Measurements from ENCODE around the gene NISCH. TPM values are rescaled to one million over a fixed set of nuclear protein-coding genes. Genes with fewer than 3 reads are reported as not detected.

Gene NISCH
- polyA plus RNA-seq, 1 donor (not counting 4 experiments of a cell fraction or from before 2014, with no cell fraction given) = 48.1 TPM

- Histone ChIP-seq H2AFZ (ENCODE audit: control insufficient read depth, low read length) (no peak overlapping the region), H3K27ac (ENCODE audit: control insufficient read depth, insufficient read depth, low read length) (no peak overlapping the region), H3K36me3 (ENCODE audit: control insufficient read depth in 2 of 2, extremely low read depth in 1 of 2, insufficient read depth in 2 of 2, low read length in 2 of 2) (no peaks in the 10 kb centered on the region), H3K27me3 (ENCODE audit: control insufficient read depth, extremely low read depth, insufficient read depth, low read length) (peaks cover 12% of the 10 kb centered on the region), H3K4me1 (ENCODE audit: control insufficient read depth, extremely low read depth, insufficient read depth, low read length) (no peaks in the 10 kb centered on the region), H3K4me2 (ENCODE audit: control insufficient read depth, extremely low read depth, insufficient read depth, low read depth, low read length) (no peak overlapping the region), H4K20me1 (ENCODE audit: control insufficient read depth, extremely low read depth, insufficient read depth, low read length) (no peaks in the 10 kb centered on the region), H3K9me3 (ENCODE audit: control insufficient read depth, low read depth, low read length) (no peaks in the 10 kb centered on the region), H3K9ac (ENCODE audit: control insufficient read depth, extremely low read depth, insufficient read depth, low read length) (no peak overlapping the region), H3K9me1 (ENCODE audit: control insufficient read depth, extremely low read depth, insufficient read depth, low read length) (no peaks in the 10 kb centered on the region), H3K79me2 (ENCODE audit: control insufficient read depth, insufficient read depth, low read length) (no peaks in the 10 kb centered on the region), H3K4me3 (ENCODE audit: control insufficient read depth in 2 of 3, extremely low read depth in 1 of 3, insufficient read depth in 2 of 3, low read depth in 1 of 3, low read length in 3 of 3) (no peak overlapping the region)
- TF ChIP-seq CTCF (optimal IDR thresholded peaks at IDR 0.05 in 1 of 3, IDR thresholded peaks at IDR 0.05 in 1 of 3, conservative IDR thresholded peaks at IDR 0.05 in 1 of 3; ENCODE audit: extremely low read depth in 1 of 3, insufficient read depth in 2 of 3, low read length in 3 of 3) = no peak
- no peak for TF ChIP-seq EZH2 (IDR thresholded peaks at IDR 0.05; ENCODE audit: low read length)
- FAIRE-seq = no peak
- DNase-seq (ENCODE audit: low read depth, low spot score) = no peak
- dilution Hi-C loops (cut with MboI; ENCODE audit: extremely low pct_ligation_motif_present, low sequenced_read_pairs) = no loop called here
These were observed 51.0 kb downstream of the NISCH start for GRCh38 chr3:52506266-52506966.

GRCh38 chr3:52507359-52507758 lies 52.0 kb downstream of the NISCH start:
- Histone ChIP-seq H3K27ac (ENCODE audit: control insufficient read depth, insufficient read depth, low read length) (no peak overlapping the region), H3K27me3 (ENCODE audit: control insufficient read depth, extremely low read depth, insufficient read depth, low read length) (peaks cover 12% of the 10 kb centered on the region), H3K9me3 (ENCODE audit: control insufficient read depth, low read depth, low read length) (no peaks in the 10 kb centered on the region), H4K20me1 (ENCODE audit: control insufficient read depth, extremely low read depth, insufficient read depth, low read length) (no peaks in the 10 kb centered on the region), H3K4me2 (ENCODE audit: control insufficient read depth, extremely low read depth, insufficient read depth, low read depth, low read length) (no peak overlapping the region), H3K9me1 (ENCODE audit: control insufficient read depth, extremely low read depth, insufficient read depth, low read length) (no peaks in the 10 kb centered on the region), H3K36me3 (ENCODE audit: control insufficient read depth in 2 of 2, extremely low read depth in 1 of 2, insufficient read depth in 2 of 2, low read length in 2 of 2) (no peaks in the 10 kb centered on the region), H2AFZ (ENCODE audit: control insufficient read depth, low read length) (no peak overlapping the region), H3K4me1 (ENCODE audit: control insufficient read depth, extremely low read depth, insufficient read depth, low read length) (no peaks in the 10 kb centered on the region), H3K9ac (ENCODE audit: control insufficient read depth, extremely low read depth, insufficient read depth, low read length) (no peak overlapping the region), H3K79me2 (ENCODE audit: control insufficient read depth, insufficient read depth, low read length) (no peaks in the 10 kb centered on the region), H3K4me3 (ENCODE audit: control insufficient read depth in 2 of 3, extremely low read depth in 1 of 3, insufficient read depth in 2 of 3, low read depth in 1 of 3, low read length in 3 of 3) (no peak overlapping the region)
- DNase-seq (ENCODE audit: low read depth, low spot score) = no peak
- no peak for TF ChIP-seq CTCF (optimal IDR thresholded peaks at IDR 0.05 in 1 of 3, IDR thresholded peaks at IDR 0.05 in 1 of 3, conservative IDR thresholded peaks at IDR 0.05 in 1 of 3; ENCODE audit: extremely low read depth in 1 of 3, insufficient read depth in 2 of 3, low read length in 3 of 3)
- no peak for TF ChIP-seq EZH2 (IDR thresholded peaks at IDR 0.05; ENCODE audit: low read length)
- dilution Hi-C loops (cut with MboI; ENCODE audit: extremely low pct_ligation_motif_present, low sequenced_read_pairs) = no loop called here
- no peak for FAIRE-seq
